A673 (cell line): ENCODE measurements around the gene PRKCA. TPM values are rescaled to one million over a fixed set of nuclear protein-coding genes. Genes with fewer than 3 reads are reported as not detected.

Experiments used
- BruUV-seq: library from RNA; stranded (reverse); fragments of 400-500 nt; replicated peaks from 2 replicates; lab custom pipeline; 2021; lab: Mats Ljungman, UMichigan
- CTCF ChIA-PET: fragments of 300-600 bp; sonication (Branson Sonifier 250); formaldehyde crosslinking; loops from one replicate; lab custom pipeline; 2022; ENCODE audit warnings: antibody characterized with exemption; lab: Charles Lee
- POLR2A ChIA-PET: fragments of 300-600 bp; sonication (Branson Sonifier 250); formaldehyde crosslinking; loops from one replicate; lab custom pipeline; 2022; ENCODE audit warnings: antibody characterized with exemption; ENCODE audit not compliant: low non-redundant PET; lab: Charles Lee
- DNase-seq: peaks from one replicate; pipeline ENCODE4 v3.0.0-alpha.2; 2015; ENCODE audit warnings: low spot score
- H3K27ac ChIP-seq: fragments of 200-600 bp; sonication (generic); 2 replicates; pipeline ENCODE4 v1.5.1; 2016; ENCODE audit warnings: mixed run types, low read depth, mild to moderate bottlenecking, mixed read lengths, antibody characterized with exemption, low read length; ENCODE audit not compliant: poor library complexity, severe bottlenecking
- H3K27me3 ChIP-seq: fragments of 200-600 bp; sonication (generic); replicated peaks from 2 replicates; pipeline ENCODE4 v1.6.1; 2017; ENCODE audit warnings: mixed run types, low read depth, mild to moderate bottlenecking, mixed read lengths, antibody characterized with exemption, low read length; ENCODE audit not compliant: insufficient read depth, poor library complexity
- H3K36me3 ChIP-seq: fragments of 200-600 bp; sonication (generic); 2 replicates; pipeline ENCODE4 v1.6.1; 2016; ENCODE audit warnings: mixed run types, mild to moderate bottlenecking, mixed read lengths, antibody characterized with exemption, low read length; ENCODE audit not compliant: insufficient read depth, poor library complexity, severe bottlenecking
- H3K4me1 ChIP-seq: fragments of 200-600 bp; sonication (generic); 2 replicates; pipeline ENCODE4 v1.6.1; 2017; ENCODE audit warnings: mixed run types, mild to moderate bottlenecking, mixed read lengths, antibody characterized with exemption, low read length; ENCODE audit not compliant: insufficient read depth, poor library complexity, severe bottlenecking
- H3K4me3 ChIP-seq: fragments of 200-600 bp; sonication (generic); 2 replicates; pipeline ENCODE4 v1.5.1; 2016; ENCODE audit warnings: low read depth, mixed run types, mild to moderate bottlenecking, mixed read lengths, low read length; ENCODE audit not compliant: poor library complexity, severe bottlenecking
- H3K9me3 ChIP-seq: fragments of 200-600 bp; sonication (generic); 2 replicates; pipeline ENCODE4 v1.6.1; 2016; ENCODE audit warnings: mixed run types, low read depth, mild to moderate bottlenecking, mixed read lengths, antibody characterized with exemption, low read length; ENCODE audit not compliant: poor library complexity, severe bottlenecking
- CTCF ChIP-seq: fragments of 300-800, 200-600 bp; sonication (generic); conservative IDR thresholded peaks from 2 replicates; pipeline ENCODE4 v1.5.1; 2017; ENCODE audit warnings: low read depth, mild to moderate bottlenecking, antibody characterized with exemption, low read length, moderate library complexity, mixed read lengths
- EZH2 ChIP-seq: fragments of 200-600 bp; sonication (generic); IDR thresholded peaks from 2 replicates; pipeline ENCODE4 v1.6.1; 2017; ENCODE audit warnings: borderline replicate concordance, low read depth, mild to moderate bottlenecking, mixed read lengths, antibody characterized with exemption, low read length; ENCODE audit not compliant: poor library complexity, severe bottlenecking
- intact Hi-C: fragments of 100-400 bp; cut with micrococcal nuclease; formaldehyde crosslinking; loops from one replicate; pipeline ENCODE4 v1.10.0; 2022; ENCODE audit not compliant: unreplicated experiment
- total RNA-seq: library from RNA; stranded (reverse); gene quantifications from 2 replicates; pipeline ENCODE4 v1.2.3, GENCODE V29; 2021

Gene PRKCA
- total RNA-seq, 1 experiment from 2014 or later = 16.3 TPM

GRCh38 chr17:66533572-66533971, 231.2 kb downstream of the PRKCA start:
- Histone ChIP-seq H3K36me3 (no peaks in the 10 kb centered on the region), H3K27ac (no peak overlapping the region), H3K4me3 (no peak overlapping the region), H3K9me3 (no peaks in the 10 kb centered on the region), H3K27me3 (no peaks in the 10 kb centered on the region), H3K4me1 (peaks cover 8% of the 10 kb centered on the region)
- DNase-seq = peak; percentile 39
- no TSS peak for BruUV-seq
- ChIA-PET POLR2A (no interaction called here), CTCF (no interaction called here)
- TF ChIP-seq CTCF = no peak
- no peak for TF ChIP-seq EZH2
- intact Hi-C loops = no loop called here

GRCh38 chr17:66533986-66534385, 231.6 kb downstream of the PRKCA start:
- BruUV-seq = no TSS peak
- ChIA-PET CTCF (no interaction called here), POLR2A (interaction anchor here (0.7 kb wide), 1 partner anchor 159 kb away, joined by 10 read pairs; no protein-coding TSS in a partner anchor)

DNA sequence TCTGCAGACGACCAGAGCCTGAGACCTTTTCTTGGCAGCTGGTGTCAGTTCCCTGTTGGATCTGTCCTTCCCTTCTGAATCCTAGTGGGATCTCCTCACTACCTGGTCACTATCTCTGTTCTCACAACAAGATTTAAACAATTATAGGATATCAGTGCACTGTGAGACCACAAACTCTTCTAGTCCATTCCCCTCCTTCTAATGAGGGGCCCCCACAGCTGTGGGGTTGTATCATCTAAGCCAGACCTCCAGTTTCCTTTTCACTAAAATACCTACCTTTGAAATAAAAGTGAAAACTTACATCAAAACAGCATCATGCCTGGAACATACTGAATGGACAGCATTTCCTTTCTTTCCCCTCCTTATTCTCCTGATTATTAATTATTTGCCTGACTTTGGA, 233.2 kb downstream of the PRKCA start:
- Histone ChIP-seq H3K36me3 (no peaks in the 10 kb centered on the region), H3K27me3 (no peaks in the 10 kb centered on the region), H3K27ac (no peak overlapping the region), H3K9me3 (no peaks in the 10 kb centered on the region), H3K4me3 (no peak overlapping the region), H3K4me1 (peaks cover 8% of the 10 kb centered on the region)
- POLR2A ChIA-PET = no interaction called here
- TF ChIP-seq EZH2 = no peak
- TF ChIP-seq CTCF = no peak
- no peak for DNase-seq
- CTCF ChIA-PET = no interaction called here
- BruUV-seq = no TSS peak
- intact Hi-C loops = no loop called here

More at GRCh38 chr17:66533986-66534385, 231.6 kb downstream of the PRKCA start:
- H3K4me3 ChIP-seq = no peak overlapping the region
- H3K4me1 ChIP-seq = peaks cover 8% of the 10 kb centered on the region
- no peaks in the 10 kb centered on the region for H3K36me3 ChIP-seq
- DNase-seq = no peak
- H3K27ac ChIP-seq = no peak overlapping the region
- no peak for TF ChIP-seq EZH2
- TF ChIP-seq CTCF = no peak
- H3K27me3 ChIP-seq = no peaks in the 10 kb centered on the region
- H3K9me3 ChIP-seq = no peaks in the 10 kb centered on the region
- intact Hi-C loops = no loop called here
